ENCODE data around the gene SNAPIN.
"Not testable (repeated sequence)": the region's sequence is repeated elsewhere in the genome, so short reads cannot be mapped to it uniquely, and the experiment has no call there.

SNAPIN gene

GRCh38 chr1:153627715-153628626 lies 30.5 kb upstream of the SNAPIN start, which contains the start of gene S100A1:
S100A1 (plus strand) TSS chr1:153628434; CDS start chr1:153630522, 2,088 bp downstream.
- no peak for FAIRE-seq

GRCh38 chr1:153628638-153629342 lies 29.7 kb upstream of the SNAPIN start:
- no peak for FAIRE-seq

GRCh38 chr1:153629343-153629665 lies 29.2 kb upstream of the SNAPIN start:
- FAIRE-seq, result no peak

- FAIRE-seq, result no peak
These were observed 28.5 kb upstream of the SNAPIN start for GRCh38 chr1:153629971-153630370.

- FAIRE-seq, result no peak
These were observed 28.1 kb upstream of the SNAPIN start for GRCh38 chr1:153630384-153630783.

GRCh38 chr1:153631047-153632022 lies 27.2 kb upstream of the SNAPIN start:
- FAIRE-seq, result no peak

GRCh38 chr1:153633161-153633753 lies 25.2 kb upstream of the SNAPIN start:
- FAIRE-seq, result no peak

GRCh38 chr1:153633754-153634665 lies 24.5 kb upstream of the SNAPIN start, which contains the start of gene CHTOP:
CHTOP (plus strand) TSS chr1:153634066; CDS start chr1:153636589, 2,523 bp downstream.
- peak; percentile 74 for FAIRE-seq

GRCh38 chr1:153635872-153636271 lies 22.6 kb upstream of the SNAPIN start:
- FAIRE-seq, result no peak

- FAIRE-seq, result no peak
These were observed 22.2 kb upstream of the SNAPIN start for GRCh38 chr1:153636312-153636711.

GRCh38 chr1:153638261-153638660 lies 20.2 kb upstream of the SNAPIN start:
- FAIRE-seq, result no peak

GRCh38 chr1:153639280-153639679 lies 19.2 kb upstream of the SNAPIN start:
- no peak for FAIRE-seq

GRCh38 chr1:153640213-153640612 lies 18.3 kb upstream of the SNAPIN start:
- not testable (repeated sequence) for FAIRE-seq

- FAIRE-seq, result no peak
These were observed 17.6 kb upstream of the SNAPIN start for GRCh38 chr1:153640861-153641260.

- no peak for FAIRE-seq
These were observed 16.3 kb upstream of the SNAPIN start for GRCh38 chr1:153642161-153642560.

- FAIRE-seq, result no peak
These were observed 15.4 kb upstream of the SNAPIN start for GRCh38 chr1:153643100-153643499.

- no peak for FAIRE-seq
These were observed 14.7 kb upstream of the SNAPIN start for GRCh38 chr1:153643816-153644215.

- FAIRE-seq, result no peak
These were observed 11.7 kb upstream of the SNAPIN start for GRCh38 chr1:153646672-153647345.

GRCh38 chr1:153647346-153647714 lies 11.2 kb upstream of the SNAPIN start:
- no peak for FAIRE-seq

- FAIRE-seq, result no peak
These were observed 10.4 kb upstream of the SNAPIN start for GRCh38 chr1:153648000-153648643.
